Testis (tissue), 3 donors: ENCODE results near the gene HAPLN2. TPM values are rescaled to one million over a fixed set of nuclear protein-coding genes. Genes with fewer than 3 reads are reported as not detected.

Source experiments
- DNase-seq: peaks from one replicate; pipeline ENCODE4 v3.0.0-alpha.2; 2019
- H3K27ac ChIP-seq, 2 donors: fragments of 200-600 bp; sonication (generic); one replicate each; pipeline ENCODE4 v1.5.1; 2019
- H3K27me3 ChIP-seq: fragments of 200-600 bp; sonication (generic); one replicate; pipeline ENCODE4 v1.5.1; 2019
- H3K36me3 ChIP-seq: fragments of 200-600 bp; sonication (generic); one replicate; pipeline ENCODE4 v1.5.1; 2017; ENCODE audit warnings: low read depth; ENCODE audit errors: missing control alignments
- H3K4me1 ChIP-seq: fragments of 200-600 bp; sonication (generic); one replicate; pipeline ENCODE4 v1.5.1; 2019
- H3K4me3 ChIP-seq, 2 donors: fragments of 200-600 bp; sonication (generic); one replicate each; pipeline ENCODE4 v1.5.1; 2017 to 2019
- H3K9me3 ChIP-seq: fragments of 200-600 bp; sonication (generic); one replicate; pipeline ENCODE4 v1.5.1; 2017
- POLR2A ChIP-seq: fragments of 450-650 bp; IDR thresholded peaks from one replicate; pipeline ENCODE4 v1.6.1; 2017; ENCODE audit warnings: antibody characterized with exemption, mild to moderate bottlenecking, moderate library complexity
- WGBS, 2 donors: methylation state at CpG; one replicate each; pipeline ENCODE4 v1.1.5; 2018; 5-methylcytosine and 5-hydroxymethylcytosine counted together
- intact Hi-C: fragments of 100-400 bp; cut with DNase I; formaldehyde crosslinking; loops from one replicate; pipeline ENCODE4 v1.15.1; 2023; ENCODE audit warnings: low total_unique reads
- polyA plus RNA-seq: library from polyadenylated mRNA; stranded (reverse); fragments of 350-450 nt; fragmentation: Illumina TruSeq; extraction: RNeasy Lipid Tissue Mini Kit (QIAGEN cat#74804); gene quantifications from one replicate; pipeline ENCODE4 v1.2.3, GENCODE V29; 2014; ENCODE audit warnings: low read depth, low replicate concordance; ENCODE audit not compliant: insufficient read depth
- total RNA-seq, 2 donors: library from RNA; depleted of rRNA; stranded (reverse); fragments of >200 nt; gene quantifications; one replicate each; pipeline ENCODE4 v1.2.3, GENCODE V29; 2016
- TF ChIP-seq, protein P1 (sequence below), 3 experiments: fragments of 450-650 bp in 2 of 3; fragments of 200-600 bp in 1 of 3; sonication (generic) in 1 of 3; IDR thresholded peaks; one replicate each; pipeline ENCODE4 v1.5.1; 2016 to 2019; ENCODE audit warnings: antibody characterized with exemption in 3 of 3, mild to moderate bottlenecking in 2 of 3, moderate library complexity in 1 of 3

Gene HAPLN2
- total and polyA plus RNA-seq, 3 donors from 2014 or later, result 1.5 to 6.0 (median 5.5) TPM

GRCh38 chr1:156664767-156665411, 45.7 kb downstream of the HAPLN2 start:
- WGBS, 2 donors, result 34 to 35% methylated on average over 7 to 16 of the region's 16 CpGs
- H3K4me1 ChIP-seq, result peaks cover 72% of the 10 kb centered on the region
- no peak overlapping the region for H3K4me3 ChIP-seq
- peak overlapping the region; percentile 55 to 69 for H3K27ac ChIP-seq
- TF ChIP-seq, protein P1, sequence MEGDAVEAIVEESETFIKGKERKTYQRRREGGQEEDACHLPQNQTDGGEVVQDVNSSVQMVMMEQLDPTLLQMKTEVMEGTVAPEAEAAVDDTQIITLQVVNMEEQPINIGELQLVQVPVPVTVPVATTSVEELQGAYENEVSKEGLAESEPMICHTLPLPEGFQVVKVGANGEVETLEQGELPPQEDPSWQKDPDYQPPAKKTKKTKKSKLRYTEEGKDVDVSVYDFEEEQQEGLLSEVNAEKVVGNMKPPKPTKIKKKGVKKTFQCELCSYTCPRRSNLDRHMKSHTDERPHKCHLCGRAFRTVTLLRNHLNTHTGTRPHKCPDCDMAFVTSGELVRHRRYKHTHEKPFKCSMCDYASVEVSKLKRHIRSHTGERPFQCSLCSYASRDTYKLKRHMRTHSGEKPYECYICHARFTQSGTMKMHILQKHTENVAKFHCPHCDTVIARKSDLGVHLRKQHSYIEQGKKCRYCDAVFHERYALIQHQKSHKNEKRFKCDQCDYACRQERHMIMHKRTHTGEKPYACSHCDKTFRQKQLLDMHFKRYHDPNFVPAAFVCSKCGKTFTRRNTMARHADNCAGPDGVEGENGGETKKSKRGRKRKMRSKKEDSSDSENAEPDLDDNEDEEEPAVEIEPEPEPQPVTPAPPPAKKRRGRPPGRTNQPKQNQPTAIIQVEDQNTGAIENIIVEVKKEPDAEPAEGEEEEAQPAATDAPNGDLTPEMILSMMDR (IDR thresholded peaks at IDR 0.05), result no peak
- no peak for TF ChIP-seq POLR2A
- H3K36me3 ChIP-seq, result no peaks in the 10 kb centered on the region
- intact Hi-C loops, result no loop called here
- no peaks in the 10 kb centered on the region for H3K27me3 ChIP-seq
- no peaks in the 10 kb centered on the region for H3K9me3 ChIP-seq
- DNase-seq, result peak; percentile 62

- peak overlapping the region in 1 of 2 donors; percentile 69 for H3K27ac ChIP-seq
- no peak for DNase-seq
- H3K9me3 ChIP-seq, result no peaks in the 10 kb centered on the region
- intact Hi-C loops, result no loop called here
- peaks cover 72% of the 10 kb centered on the region for H3K4me1 ChIP-seq
- H3K36me3 ChIP-seq, result no peaks in the 10 kb centered on the region
- TF ChIP-seq, protein P1 (IDR thresholded peaks at IDR 0.05), result no peak
- no peak for TF ChIP-seq POLR2A
- WGBS, 2 donors, result 43 to 62% methylated on average over 1 to 3 of the region's 3 CpGs
- no peaks in the 10 kb centered on the region for H3K27me3 ChIP-seq
- H3K4me3 ChIP-seq, result no peak overlapping the region
Measured at GRCh38 chr1:156665539-156665938, 46.3 kb downstream of the HAPLN2 start.

- no peaks in the 10 kb centered on the region for H3K27me3 ChIP-seq
- no peaks in the 10 kb centered on the region for H3K9me3 ChIP-seq
- TF ChIP-seq, protein P1 (IDR thresholded peaks at IDR 0.05), result no peak
- TF ChIP-seq POLR2A, result no peak
- no peaks in the 10 kb centered on the region for H3K36me3 ChIP-seq
- WGBS, 2 donors, result 87 to 89% methylated on average over 9 of the region's 9 CpGs
- peak overlapping the region; percentile 56 to 83 for H3K27ac ChIP-seq
- DNase-seq, result no peak
- no peak overlapping the region for H3K4me3 ChIP-seq
- intact Hi-C loops, result no loop called here
- peaks cover 57% of the 10 kb centered on the region for H3K4me1 ChIP-seq
Measured at GRCh38 chr1:156666862-156667609, 47.8 kb downstream of the HAPLN2 start.

DNA sequence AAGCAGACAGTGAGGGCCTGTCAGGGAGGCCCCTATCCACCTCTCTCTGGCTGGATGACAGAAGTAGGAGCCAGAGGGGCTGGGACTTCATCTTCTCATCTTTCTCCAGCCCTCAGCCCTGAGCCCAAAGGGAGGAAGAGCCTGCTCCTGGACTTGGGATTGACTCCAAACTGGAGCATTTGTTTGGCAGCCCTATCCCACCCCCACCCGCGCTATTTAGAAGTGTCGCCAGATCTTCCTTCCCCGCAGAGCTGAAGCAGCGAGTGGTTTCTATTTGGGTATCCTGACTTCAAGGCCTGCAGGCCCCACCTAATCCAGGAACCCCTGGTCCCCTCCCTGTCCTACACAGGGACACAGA, 48.4 kb downstream of the HAPLN2 start:
- H3K4me3 ChIP-seq, result no peak overlapping the region
- H3K36me3 ChIP-seq, result no peaks in the 10 kb centered on the region
- no peaks in the 10 kb centered on the region for H3K9me3 ChIP-seq
- peaks cover 51% of the 10 kb centered on the region for H3K4me1 ChIP-seq
- no peaks in the 10 kb centered on the region for H3K27me3 ChIP-seq
- peak; percentile 54 for DNase-seq
- intact Hi-C loops, result no loop called here
- TF ChIP-seq, protein P1 (IDR thresholded peaks at IDR 0.05), result no peak
- TF ChIP-seq POLR2A, result no peak
- H3K27ac ChIP-seq, result peak overlapping the region; percentile 56 to 83
- WGBS, 2 donors, result 37 to 42% methylated on average over 5 of the region's 5 CpGs
